Effector memory CD8-positive, alpha-beta T cell (primary cell): ENCODE data around the gene FUT8.
A peak's percentile ranks its signal among the peaks of the same experiment; 100 is the strongest.

ENCODE experiments used
- ATAC-seq: fragments of 150-1000 bp; cut with Tn5 transposase; replicated peaks from 2 replicates; pipeline ENCODE4 v1.10.0; 2021; ENCODE audit warnings: mild to moderate bottlenecking, moderate library complexity
- DNase-seq, 3 experiments: peaks; one replicate each; pipeline ENCODE4 v3.0.0; 2021
- H3K27ac Mint-ChIP-seq, 2 donors: one replicate each; pipeline ENCODE4 v1.8.0; 2022; ENCODE audit warnings: mild to moderate bottlenecking in 2 of 2, mixed read lengths in 2 of 2, moderate library complexity in 2 of 2
- H3K27me3 Mint-ChIP-seq, 2 donors: one replicate each; pipeline ENCODE4 v1.8.0; 2022; ENCODE audit warnings: mixed read lengths in 2 of 2
- H3K36me3 Mint-ChIP-seq: one replicate; pipeline ENCODE4 v1.8.0; 2022; ENCODE audit warnings: mild to moderate bottlenecking, moderate library complexity, mixed read lengths; ENCODE audit not compliant: insufficient read depth
- H3K4me1 Mint-ChIP-seq, 2 donors: one replicate each; pipeline ENCODE4 v1.8.0; 2022; ENCODE audit warnings: low read depth in 2 of 2, mixed read lengths in 2 of 2
- H3K4me3 Mint-ChIP-seq, 2 donors: one replicate each; pipeline ENCODE4 v1.8.0; 2022; ENCODE audit warnings: mild to moderate bottlenecking in 2 of 2, mixed read lengths in 2 of 2, moderate library complexity in 2 of 2
- H3K9me3 Mint-ChIP-seq, 2 donors: one replicate each; pipeline ENCODE4 v1.8.0; 2022; ENCODE audit warnings: mixed read lengths in 2 of 2

FUT8 gene

GRCh38 chr14:65476273-65476941 is 63.9 kb downstream of the FUT8 start:
- ATAC-seq (no peak), DNase-seq (no peak)
- no peaks in the 10 kb centered on the region for H3K27me3 Mint-ChIP-seq
- H3K4me1 Mint-ChIP-seq, result peaks cover 27 to 37% of the 10 kb centered on the region in 2 donors
- no peak overlapping the region for H3K4me3 Mint-ChIP-seq
- no peaks in the 10 kb centered on the region for H3K9me3 Mint-ChIP-seq
- H3K36me3 Mint-ChIP-seq, result no peaks in the 10 kb centered on the region
- H3K27ac Mint-ChIP-seq, result peak overlapping the region; percentile 20 to 77

- ATAC-seq (no peak), DNase-seq (no peak)
- no peaks in the 10 kb centered on the region for H3K9me3 Mint-ChIP-seq
- no peak overlapping the region for H3K4me3 Mint-ChIP-seq
- H3K27ac Mint-ChIP-seq, result peak overlapping the region in 1 of 2 donors; percentile 20
- H3K4me1 Mint-ChIP-seq, result peaks cover 30 to 42% of the 10 kb centered on the region in 2 donors
- no peaks in the 10 kb centered on the region for H3K36me3 Mint-ChIP-seq
- no peaks in the 10 kb centered on the region for H3K27me3 Mint-ChIP-seq
These were observed 64.4 kb downstream of the FUT8 start for GRCh38 chr14:65476942-65477318.

- Mint-ChIP-seq H3K4me1 (peaks cover 36 to 48% of the 10 kb centered on the region in 2 donors), H3K27me3 (no peaks in the 10 kb centered on the region), H3K9me3 (no peaks in the 10 kb centered on the region), H3K4me3 (no peak overlapping the region), H3K27ac (peak overlapping the region in 1 of 2 donors; percentile 60), H3K36me3 (no peaks in the 10 kb centered on the region)
- ATAC-seq (no peak), DNase-seq (no peak)
These were observed 65.5 kb downstream of the FUT8 start for GRCh38 chr14:65478017-65478416.

GRCh38 chr14:65478596-65478995 is 66.1 kb downstream of the FUT8 start:
- Mint-ChIP-seq H3K9me3 (no peaks in the 10 kb centered on the region), H3K4me1 (peaks cover 36 to 52% of the 10 kb centered on the region in 2 donors), H3K36me3 (no peaks in the 10 kb centered on the region), H3K27me3 (no peaks in the 10 kb centered on the region), H3K4me3 (no peak overlapping the region), H3K27ac (peak overlapping the region in 1 of 2 donors; percentile 60)
- DNase-seq (no peak), ATAC-seq (peak; percentile 88)

- Mint-ChIP-seq H3K36me3 (no peaks in the 10 kb centered on the region), H3K27me3 (no peaks in the 10 kb centered on the region), H3K27ac (peak overlapping the region in 1 of 2 donors; percentile 29)
These were observed 66.9 kb downstream of the FUT8 start for GRCh38 chr14:65479386-65479785.

GRCh38 chr14:65482757-65483438 is 70.4 kb downstream of the FUT8 start:
- DNase-seq (no peak), ATAC-seq (no peak)
- Mint-ChIP-seq H3K4me1 (peaks cover 38 to 59% of the 10 kb centered on the region in 2 donors), H3K36me3 (no peaks in the 10 kb centered on the region), H3K9me3 (no peaks in the 10 kb centered on the region), H3K27ac (no peak overlapping the region), H3K27me3 (no peaks in the 10 kb centered on the region), H3K4me3 (no peak overlapping the region)

More at GRCh38 chr14:65479386-65479785, 66.9 kb downstream of the FUT8 start:
- Mint-ChIP-seq H3K9me3 (no peaks in the 10 kb centered on the region), H3K4me3 (no peak overlapping the region), H3K4me1 (peaks cover 36 to 58% of the 10 kb centered on the region in 2 donors)
- no peak for DNase-seq
- ATAC-seq, result no peak

GRCh38 chr14:65483647-65484046 is 71.1 kb downstream of the FUT8 start:
- DNase-seq (no peak), ATAC-seq (no peak)
- H3K36me3 Mint-ChIP-seq, result no peaks in the 10 kb centered on the region
- no peak overlapping the region for H3K27ac Mint-ChIP-seq
- H3K9me3 Mint-ChIP-seq, result no peaks in the 10 kb centered on the region
- peaks cover 31 to 55% of the 10 kb centered on the region in 2 donors for H3K4me1 Mint-ChIP-seq
- H3K27me3 Mint-ChIP-seq, result no peaks in the 10 kb centered on the region
- no peak overlapping the region for H3K4me3 Mint-ChIP-seq

- H3K36me3 Mint-ChIP-seq, result no peaks in the 10 kb centered on the region
- H3K4me1 Mint-ChIP-seq, result peaks cover 25 to 51% of the 10 kb centered on the region in 2 donors
- no peak for DNase-seq
- H3K9me3 Mint-ChIP-seq, result no peaks in the 10 kb centered on the region
- H3K27ac Mint-ChIP-seq, result no peak overlapping the region
- no peak overlapping the region for H3K4me3 Mint-ChIP-seq
- H3K27me3 Mint-ChIP-seq, result no peaks in the 10 kb centered on the region
- ATAC-seq, result no peak
These were observed 73.0 kb downstream of the FUT8 start for GRCh38 chr14:65485516-65485915.

- H3K27ac Mint-ChIP-seq, result no peak overlapping the region
These were observed 74.3 kb downstream of the FUT8 start for GRCh38 chr14:65486863-65487262.

GRCh38 chr14:65487783-65488494 is 75.4 kb downstream of the FUT8 start:
- H3K27ac Mint-ChIP-seq, result no peak overlapping the region
- DNase-seq (no peak), ATAC-seq (no peak)
- H3K9me3 Mint-ChIP-seq, result no peaks in the 10 kb centered on the region
- H3K36me3 Mint-ChIP-seq, result no peaks in the 10 kb centered on the region
- peaks cover 10 to 47% of the 10 kb centered on the region in 2 donors for H3K4me1 Mint-ChIP-seq
- no peaks in the 10 kb centered on the region for H3K27me3 Mint-ChIP-seq
- no peak overlapping the region for H3K4me3 Mint-ChIP-seq

More at GRCh38 chr14:65486863-65487262, 74.3 kb downstream of the FUT8 start:
- Mint-ChIP-seq H3K4me1 (peaks cover 16 to 46% of the 10 kb centered on the region in 2 donors), H3K27me3 (no peaks in the 10 kb centered on the region), H3K4me3 (no peak overlapping the region), H3K36me3 (no peaks in the 10 kb centered on the region), H3K9me3 (no peaks in the 10 kb centered on the region)
- DNase-seq (no peak), ATAC-seq (no peak)

GRCh38 chr14:65491274-65491673 is 78.7 kb downstream of the FUT8 start:
- DNase-seq, result no peak
- Mint-ChIP-seq H3K4me1 (peaks cover 4 to 29% of the 10 kb centered on the region in 2 donors), H3K9me3 (no peaks in the 10 kb centered on the region), H3K27me3 (no peaks in the 10 kb centered on the region), H3K36me3 (no peaks in the 10 kb centered on the region), H3K4me3 (no peak overlapping the region), H3K27ac (no peak overlapping the region)
- no peak for ATAC-seq

GRCh38 chr14:65492266-65492665 is 79.7 kb downstream of the FUT8 start:
- H3K4me3 Mint-ChIP-seq, result no peak overlapping the region
- ATAC-seq, result no peak
- H3K4me1 Mint-ChIP-seq, result peaks cover 6 to 29% of the 10 kb centered on the region in 2 donors
- H3K27me3 Mint-ChIP-seq, result no peaks in the 10 kb centered on the region
- DNase-seq, result no peak
- no peaks in the 10 kb centered on the region for H3K36me3 Mint-ChIP-seq
- H3K9me3 Mint-ChIP-seq, result no peaks in the 10 kb centered on the region
- no peak overlapping the region for H3K27ac Mint-ChIP-seq

- ATAC-seq (no peak), DNase-seq (no peak)
- Mint-ChIP-seq H3K4me3 (no peak overlapping the region), H3K27me3 (no peaks in the 10 kb centered on the region), H3K27ac (no peak overlapping the region), H3K36me3 (no peaks in the 10 kb centered on the region), H3K4me1 (peaks cover 3 to 23% of the 10 kb centered on the region in 2 donors), H3K9me3 (no peaks in the 10 kb centered on the region)
These were observed 82.7 kb downstream of the FUT8 start for GRCh38 chr14:65495196-65495595.
